K562 treated with DMSO at 1 percent for 24 hours (cell line): Measurements from ENCODE around the gene HSPA1A. TPM values are rescaled to one million over a fixed set of nuclear protein-coding genes. Genes with fewer than 3 reads are reported as not detected.

Experiments used
- total RNA-seq: library from RNA; unstranded; fragments of 300-600 nt; gene quantifications from 2 replicates; pipeline ENCODE4 v1.2.3, GENCODE V29; 2022; ENCODE audit warnings: low read depth; ENCODE audit not compliant: insufficient read depth

Gene HSPA1A
- 1,066 and 1,122 TPM in 2 replicates for total RNA-seq

GRCh38 chr6:31815025-31815838 is at the start of gene HSPA1A, which contains the start of gene HSPA1L:
Gene HSPA1A (plus strand): TSS chr6:31815543. CDS start chr6:31815757, 214 bp downstream.
Gene HSPA1L (minus strand): TSS chr6:31815283. CDS start chr6:31811972, 3,311 bp downstream.

GRCh38 chr6:31776989-31777666 is 38.2 kb upstream of the HSPA1A start, which contains the start of gene VWA7:
Gene VWA7 (minus strand): TSS chr6:31777328. CDS start chr6:31776779, 549 bp downstream.

GRCh38 chr6:31795616-31796298 is 19.6 kb upstream of the HSPA1A start, which contains the start of gene VARS1:
Gene VARS1 (minus strand): TSS chr6:31795752. CDS start chr6:31795217, 535 bp downstream.

GRCh38 chr6:31806470-31807272 is 8.7 kb upstream of the HSPA1A start, which contains the start of gene LSM2:
Gene LSM2 (minus strand): TSS chr6:31806966. CDS start chr6:31806757, 209 bp downstream.

GRCh38 chr6:31827286-31828079 is 12.1 kb downstream of the HSPA1A start, which contains the start of gene HSPA1B:
Gene HSPA1B (plus strand): TSS chr6:31827738. CDS start chr6:31827951, 213 bp downstream.

GRCh38 chr6:31862344-31863235 is 47.2 kb downstream of the HSPA1A start, which contains the start of gene NEU1:
Gene NEU1 (minus strand): TSS chr6:31862821. CDS start chr6:31862776, 45 bp downstream.

Other genes starting within 250 kb of the HSPA1A start
- gene LTA, start 243.3 kb upstream of the HSPA1A start, total RNA-seq, result 0.42 TPM in 1 of 2 replicates, not detected in the other
- 0.32 and 0.80 TPM in 2 replicates for gene TNF, start 240.0 kb upstream of the HSPA1A start, total RNA-seq
- 2.1 TPM in 1 of 2 replicates, not detected in the other for gene LTB, start 233.1 kb upstream of the HSPA1A start, total RNA-seq
- gene LST1, start 229.3 kb upstream of the HSPA1A start, total RNA-seq, result 1.2 and 4.7 TPM in 2 replicates
- gene NCR3, start 222.5 kb upstream of the HSPA1A start, total RNA-seq, result 1.8 and 2.2 TPM in 2 replicates
- gene AIF1, start 200.3 kb upstream of the HSPA1A start, total RNA-seq, result 8.9 and 11.5 TPM in 2 replicates
- gene PRRC2A, start 194.8 kb upstream of the HSPA1A start, total RNA-seq, result 276 and 279 TPM in 2 replicates
- 470 and 501 TPM in 2 replicates for gene BAG6, start 162.9 kb upstream of the HSPA1A start, total RNA-seq
- 5.6 and 8.4 TPM in 2 replicates for gene APOM, start 159.6 kb upstream of the HSPA1A start, total RNA-seq
- gene C6orf47, start 154.8 kb upstream of the HSPA1A start, total RNA-seq, result 42.1 and 44.2 TPM in 2 replicates
- 62.9 and 68.1 TPM in 2 replicates for gene GPANK1, start 150.5 kb upstream of the HSPA1A start, total RNA-seq
- 569 and 630 TPM in 2 replicates for gene CSNK2B, start 149.5 kb upstream of the HSPA1A start, total RNA-seq
- gene LY6G5B, start 145.6 kb upstream of the HSPA1A start, total RNA-seq, result 4.5 and 6.0 TPM in 2 replicates
- gene LY6G5C, start 134.5 kb upstream of the HSPA1A start, total RNA-seq, result 0.45 TPM in 1 of 2 replicates, not detected in the other
- gene ABHD16A, start 112.2 kb upstream of the HSPA1A start, total RNA-seq, result 104 and 110 TPM in 2 replicates
- not detected in 2 replicates for gene LY6G6F, start 108.7 kb upstream of the HSPA1A start, total RNA-seq
- gene LY6G6D, start 100.2 kb upstream of the HSPA1A start, total RNA-seq, result not detected in 2 replicates
- gene LY6G6C, start 93.8 kb upstream of the HSPA1A start, total RNA-seq, result not detected in 2 replicates
- not detected in 2 replicates for gene MPIG6B, start 92.2 kb upstream of the HSPA1A start, total RNA-seq
- 60.3 and 69.2 TPM in 2 replicates for gene DDAH2, start 86.2 kb upstream of the HSPA1A start, total RNA-seq
- gene CLIC1, start 79.0 kb upstream of the HSPA1A start, total RNA-seq, result 1,325 and 1,384 TPM in 2 replicates
- 31.2 and 34.8 TPM in 2 replicates for gene MSH5, start 75.5 kb upstream of the HSPA1A start, total RNA-seq
- 4.5 and 5.1 TPM in 2 replicates for gene SAPCD1, start 52.9 kb upstream of the HSPA1A start, total RNA-seq
- gene VWA7, start 38.2 kb upstream of the HSPA1A start, total RNA-seq, result 5.7 and 7.6 TPM in 2 replicates
- 128 and 134 TPM in 2 replicates for gene VARS1, start 19.8 kb upstream of the HSPA1A start, total RNA-seq
- gene LSM2, start 8.6 kb upstream of the HSPA1A start, total RNA-seq, result 164 and 168 TPM in 2 replicates
- gene HSPA1L, start 260 bp upstream of the HSPA1A start, total RNA-seq, result 4.2 and 4.5 TPM in 2 replicates
- 895 and 916 TPM in 2 replicates for gene HSPA1B, start 12.2 kb downstream of the HSPA1A start, total RNA-seq
- 325 and 330 TPM in 2 replicates for gene NEU1, start 47.3 kb downstream of the HSPA1A start, total RNA-seq
- 10.9 and 11.4 TPM in 2 replicates for gene SLC44A4, start 63.5 kb downstream of the HSPA1A start, total RNA-seq
- 93.8 and 95.0 TPM in 2 replicates for gene EHMT2, start 82.2 kb downstream of the HSPA1A start, total RNA-seq
- 8.6 and 11.4 TPM in 2 replicates for gene ZBTB12, start 86.5 kb downstream of the HSPA1A start, total RNA-seq
- 7.2 and 10.1 TPM in 2 replicates for gene C2, start 112.2 kb downstream of the HSPA1A start, total RNA-seq
- gene CFB, start 130.6 kb downstream of the HSPA1A start, total RNA-seq, result 2.5 and 2.8 TPM in 2 replicates
- gene NELFE, start 143.4 kb downstream of the HSPA1A start, total RNA-seq, result 120 and 122 TPM in 2 replicates
- 75.7 and 86.4 TPM in 2 replicates for gene SKIC2, start 143.6 kb downstream of the HSPA1A start, total RNA-seq
- 23.3 and 24.2 TPM in 2 replicates for gene DXO, start 156.6 kb downstream of the HSPA1A start, total RNA-seq
- 4.4 and 5.0 TPM in 2 replicates for gene C4A, start 166.5 kb downstream of the HSPA1A start, total RNA-seq
- 3.8 and 7.6 TPM in 2 replicates for gene C4B, start 199.3 kb downstream of the HSPA1A start, total RNA-seq
- gene CYP21A2, start 222.9 kb downstream of the HSPA1A start, total RNA-seq, result 0.49 and 1.4 TPM in 2 replicates